Spleen (tissue), 7 donors: ENCODE measurements around the gene ELMO3.

ENCODE experiments used
- POLR2A ChIP-seq, 3 donors: fragments of 450-650 bp; IDR thresholded peaks; one replicate each; pipeline ENCODE4 v1.5.1; 2017; ENCODE audit warnings: antibody characterized with exemption in 3 of 3, mild to moderate bottlenecking in 1 of 3
- POLR2AphosphoS5 ChIP-seq, 3 donors: sonication (generic); formaldehyde crosslinking; IDR thresholded peaks; one replicate each; pipeline ENCODE4 v1.5.1; 2017; ENCODE audit warnings: antibody characterized with exemption in 3 of 3
- TF ChIP-seq, protein P1 (sequence below), 11 experiments: fragments of 200-600 bp in 7 of 11; fragments of 450-650 bp in 4 of 11; sonication (generic) in 4 of 11; IDR thresholded peaks in 8 of 11; conservative IDR thresholded peaks in 3 of 11; 1 replicate in 7 of 11; 2 replicates in 4 of 11; pipeline versions ENCODE4 v1.4.0 to v1.8.0; 2016 to 2021; ENCODE audit warnings: antibody characterized with exemption in 11 of 11, inconsistent platforms in 4 of 11, mild to moderate bottlenecking in 1 of 11
- donor health status: DM: no; HTN: no; CAD: no; lungs with moderate emphysema.
- donor health status: DM: no; HTN: no; CAD: no.
- donor health status: DM: no; HTN: no; CAD: no.

DNA sequence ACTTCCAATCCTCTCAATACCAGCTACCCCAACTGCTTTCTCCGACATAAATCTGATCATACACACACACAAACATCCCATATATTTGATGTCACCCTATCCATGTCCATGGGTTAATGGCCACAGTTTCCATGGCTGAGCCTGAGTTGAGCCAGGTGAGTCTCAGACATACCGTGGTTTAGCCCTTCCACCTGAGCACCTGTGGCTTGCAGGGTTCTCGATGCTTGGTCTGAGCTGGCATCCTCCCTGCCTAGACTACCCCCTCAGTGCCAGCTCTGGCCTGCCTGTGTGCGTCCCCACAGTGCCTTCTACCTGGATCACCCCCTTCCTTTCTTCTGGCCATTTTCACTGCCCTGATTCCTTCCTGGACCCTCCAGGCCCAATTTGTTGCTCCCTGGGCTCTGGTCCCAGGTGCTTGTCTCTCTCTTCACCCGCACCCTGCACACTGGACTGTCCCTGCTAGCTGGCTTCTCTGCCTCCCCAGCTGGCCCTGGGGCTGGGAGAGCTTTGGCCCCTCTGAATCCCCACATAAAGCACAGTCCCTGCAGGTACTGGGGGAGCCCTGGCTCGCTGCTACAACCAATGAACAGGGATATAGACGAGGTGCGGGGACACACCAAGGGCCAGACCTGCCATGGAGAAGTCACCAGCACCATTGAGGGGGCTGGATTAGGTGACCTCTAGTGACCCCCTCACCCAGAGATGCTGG, 7.4 kb downstream of the ELMO3 start:
- TF ChIP-seq POLR2A (IDR thresholded peaks at IDR 0.05) (no peak), POLR2AphosphoS5 (IDR thresholded peaks at IDR 0.05) (no peak)
- TF ChIP-seq, protein P1, sequence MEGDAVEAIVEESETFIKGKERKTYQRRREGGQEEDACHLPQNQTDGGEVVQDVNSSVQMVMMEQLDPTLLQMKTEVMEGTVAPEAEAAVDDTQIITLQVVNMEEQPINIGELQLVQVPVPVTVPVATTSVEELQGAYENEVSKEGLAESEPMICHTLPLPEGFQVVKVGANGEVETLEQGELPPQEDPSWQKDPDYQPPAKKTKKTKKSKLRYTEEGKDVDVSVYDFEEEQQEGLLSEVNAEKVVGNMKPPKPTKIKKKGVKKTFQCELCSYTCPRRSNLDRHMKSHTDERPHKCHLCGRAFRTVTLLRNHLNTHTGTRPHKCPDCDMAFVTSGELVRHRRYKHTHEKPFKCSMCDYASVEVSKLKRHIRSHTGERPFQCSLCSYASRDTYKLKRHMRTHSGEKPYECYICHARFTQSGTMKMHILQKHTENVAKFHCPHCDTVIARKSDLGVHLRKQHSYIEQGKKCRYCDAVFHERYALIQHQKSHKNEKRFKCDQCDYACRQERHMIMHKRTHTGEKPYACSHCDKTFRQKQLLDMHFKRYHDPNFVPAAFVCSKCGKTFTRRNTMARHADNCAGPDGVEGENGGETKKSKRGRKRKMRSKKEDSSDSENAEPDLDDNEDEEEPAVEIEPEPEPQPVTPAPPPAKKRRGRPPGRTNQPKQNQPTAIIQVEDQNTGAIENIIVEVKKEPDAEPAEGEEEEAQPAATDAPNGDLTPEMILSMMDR (IDR thresholded peaks at IDR 0.05 in 8 of 11, conservative IDR thresholded peaks at IDR 0.05 in 3 of 11): no peak
